Caco-2 (cell line): Measurements from ENCODE around the gene CDH12. TPM values are rescaled to one million over a fixed set of nuclear protein-coding genes. Genes with fewer than 3 reads are reported as not detected.

Source experiments
- BruUV-seq: library from RNA; stranded (reverse); fragments of 400-500 nt; replicated peaks from 2 replicates; lab custom pipeline; 2021; lab: Mats Ljungman, UMichigan
- CTCF ChIA-PET: fragments of 300-600 bp; sonication (Branson Sonifier 250); formaldehyde crosslinking; loops from one replicate; lab custom pipeline; 2022; ENCODE audit warnings: antibody characterized with exemption; lab: Charles Lee
- POLR2A ChIA-PET: fragments of 300-600 bp; sonication (Branson Sonifier 250); formaldehyde crosslinking; loops from one replicate; lab custom pipeline; 2022; ENCODE audit warnings: antibody characterized with exemption; lab: Charles Lee
- DNase-seq, 2 experiments: peaks; one replicate each; pipeline versions ENCODE4 v3.0.0 to v3.0.0-alpha.2; 2020 to 2022
- H3K27me3 ChIP-seq: replicated peaks from 2 replicates; pipeline ENCODE4 v1.6.0; 2011; ENCODE audit warnings: low read length; ENCODE audit not compliant: control insufficient read depth, insufficient read depth
- H3K36me3 ChIP-seq: 2 replicates; pipeline ENCODE4 v1.5.1; 2011; ENCODE audit warnings: low read length; ENCODE audit not compliant: control insufficient read depth, insufficient read depth
- H3K4me1 ChIP-seq: fragments of 250-450 bp; sonication (Bioruptor Pico); 2 replicates; pipeline ENCODE4 v1.5.1; 2020; ENCODE audit warnings: mild to moderate bottlenecking
- H3K4me3 ChIP-seq: 2 replicates; pipeline ENCODE4 v1.5.1; 2011; ENCODE audit warnings: low read depth, mild to moderate bottlenecking, control low read depth, low read length
- H3K9me3 ChIP-seq: fragments of 250-450 bp; sonication (Bioruptor Pico); 2 replicates; pipeline ENCODE4 v1.5.1; 2020; ENCODE audit warnings: mild to moderate bottlenecking, moderate library complexity
- H3K27ac Mint-ChIP-seq: one replicate; pipeline ENCODE4 v1.8.0; 2022; ENCODE audit warnings: mixed read lengths; ENCODE audit not compliant: unreplicated experiment
- H3K27me3 Mint-ChIP-seq: one replicate; pipeline ENCODE4 v1.8.0; 2022; ENCODE audit warnings: mixed read lengths; ENCODE audit not compliant: insufficient read depth, unreplicated experiment
- H3K36me3 Mint-ChIP-seq: one replicate; pipeline ENCODE4 v1.8.0; 2022; ENCODE audit warnings: mild to moderate bottlenecking, mixed read lengths; ENCODE audit not compliant: insufficient read depth, unreplicated experiment
- H3K4me1 Mint-ChIP-seq: one replicate; pipeline ENCODE4 v1.8.0; 2022; ENCODE audit warnings: low read depth, mixed read lengths; ENCODE audit not compliant: unreplicated experiment
- H3K4me3 Mint-ChIP-seq: one replicate; pipeline ENCODE4 v1.8.0; 2022; ENCODE audit warnings: mild to moderate bottlenecking, moderate library complexity, mixed read lengths; ENCODE audit not compliant: unreplicated experiment
- H3K9me3 Mint-ChIP-seq: one replicate; pipeline ENCODE4 v1.8.0; 2022; ENCODE audit warnings: mixed read lengths; ENCODE audit not compliant: unreplicated experiment
- intact Hi-C: fragments of 100-400 bp; cut with micrococcal nuclease; formaldehyde crosslinking; loops from one replicate; pipeline ENCODE4 v1.10.0; 2022; ENCODE audit not compliant: unreplicated experiment
- total RNA-seq: library from RNA; stranded (reverse); gene quantifications from 2 replicates; pipeline ENCODE4 v1.2.3, GENCODE V29; 2022
- TF ChIP-seq, protein P1 (sequence below), 2 experiments: fragments of 200-600 bp in 1 of 2; IDR thresholded peaks; 1 replicate in 1 of 2; 2 replicates in 1 of 2; pipeline versions ENCODE4 v1.5.1 to v1.8.0; 2011 to 2022; ENCODE audit warnings: antibody characterized with exemption in 1 of 2, control low read depth in 1 of 2, inconsistent platforms in 1 of 2, low read depth in 1 of 2, low read length in 1 of 2, mild to moderate bottlenecking in 1 of 2, moderate library complexity in 1 of 2; ENCODE audit not compliant: insufficient read depth in 1 of 2, severe bottlenecking in 1 of 2, unreplicated experiment in 1 of 2

Gene CDH12
- total RNA-seq, 1 experiment from 2014 or later, result not detected

DNA sequence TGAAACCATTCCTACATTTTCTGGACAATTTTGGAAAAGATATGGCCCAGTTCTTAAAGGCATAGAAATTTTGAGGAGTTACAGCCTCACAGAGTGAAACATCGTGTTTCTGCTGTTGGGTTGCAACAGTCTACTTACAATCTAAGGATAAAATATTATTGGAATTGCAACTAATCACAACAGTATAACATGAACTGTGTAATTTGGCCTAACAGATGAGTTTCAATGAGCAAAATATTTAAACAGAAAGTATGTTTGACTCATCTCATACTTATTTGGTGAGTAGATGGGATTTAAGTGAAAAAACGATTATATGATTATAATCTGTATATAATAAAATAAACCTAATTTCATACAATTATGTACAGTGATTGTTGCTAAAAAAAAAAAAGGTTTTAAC, 1061.8 kb downstream of the CDH12 start:
- Histone ChIP-seq H3K4me1 (peaks cover 7% of the 10 kb centered on the region), H3K4me3 (no peak overlapping the region), H3K36me3 (no peaks in the 10 kb centered on the region), H3K9me3 (no peaks in the 10 kb centered on the region), H3K27me3 (no peaks in the 10 kb centered on the region)
- Mint-ChIP-seq H3K27me3 (no peaks in the 10 kb centered on the region), H3K36me3 (no peaks in the 10 kb centered on the region), H3K4me3 (no peak overlapping the region), H3K27ac (no peak overlapping the region), H3K9me3 (no peaks in the 10 kb centered on the region), H3K4me1 (peaks cover 17% of the 10 kb centered on the region)
- intact Hi-C loops, result no loop called here
- TF ChIP-seq, protein P1, sequence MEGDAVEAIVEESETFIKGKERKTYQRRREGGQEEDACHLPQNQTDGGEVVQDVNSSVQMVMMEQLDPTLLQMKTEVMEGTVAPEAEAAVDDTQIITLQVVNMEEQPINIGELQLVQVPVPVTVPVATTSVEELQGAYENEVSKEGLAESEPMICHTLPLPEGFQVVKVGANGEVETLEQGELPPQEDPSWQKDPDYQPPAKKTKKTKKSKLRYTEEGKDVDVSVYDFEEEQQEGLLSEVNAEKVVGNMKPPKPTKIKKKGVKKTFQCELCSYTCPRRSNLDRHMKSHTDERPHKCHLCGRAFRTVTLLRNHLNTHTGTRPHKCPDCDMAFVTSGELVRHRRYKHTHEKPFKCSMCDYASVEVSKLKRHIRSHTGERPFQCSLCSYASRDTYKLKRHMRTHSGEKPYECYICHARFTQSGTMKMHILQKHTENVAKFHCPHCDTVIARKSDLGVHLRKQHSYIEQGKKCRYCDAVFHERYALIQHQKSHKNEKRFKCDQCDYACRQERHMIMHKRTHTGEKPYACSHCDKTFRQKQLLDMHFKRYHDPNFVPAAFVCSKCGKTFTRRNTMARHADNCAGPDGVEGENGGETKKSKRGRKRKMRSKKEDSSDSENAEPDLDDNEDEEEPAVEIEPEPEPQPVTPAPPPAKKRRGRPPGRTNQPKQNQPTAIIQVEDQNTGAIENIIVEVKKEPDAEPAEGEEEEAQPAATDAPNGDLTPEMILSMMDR (IDR thresholded peaks at IDR 0.05; ENCODE audit: insufficient read depth in 1 of 2, low read depth in 1 of 2, low read length in 1 of 2, severe bottlenecking in 1 of 2, unreplicated experiment in 1 of 2), result no peak
- ChIA-PET CTCF (no interaction called here), POLR2A (no interaction called here)
- BruUV-seq, result no TSS peak
- DNase-seq, result no peak

DNA sequence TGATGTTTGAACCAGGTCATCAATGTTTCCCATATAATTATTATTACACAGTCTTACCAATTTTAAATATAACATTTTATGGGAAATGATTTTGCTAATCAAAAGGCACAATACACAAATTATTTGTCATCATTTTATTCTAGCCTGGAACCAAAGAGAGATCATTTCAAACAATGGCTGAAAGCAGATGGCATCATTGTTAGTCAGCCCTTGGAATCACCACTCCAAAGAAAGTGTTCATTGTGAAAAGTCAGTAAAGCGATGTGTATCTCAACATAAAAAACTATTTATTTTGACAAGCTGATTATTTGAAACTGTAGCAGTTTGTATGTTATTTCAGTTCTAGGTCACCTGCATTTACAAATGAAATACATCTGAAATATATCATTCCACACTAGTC, 1068.7 kb downstream of the CDH12 start:
- DNase-seq, result no peak
- no peak overlapping the region for H3K27ac Mint-ChIP-seq
- H3K4me1 Mint-ChIP-seq, result no peaks in the 10 kb centered on the region
- no peak overlapping the region for H3K4me3 Mint-ChIP-seq
- POLR2A ChIA-PET, result no interaction called here
- no peaks in the 10 kb centered on the region for H3K27me3 Mint-ChIP-seq
- TF ChIP-seq, protein P1 (IDR thresholded peaks at IDR 0.05; ENCODE audit: insufficient read depth in 1 of 2, low read depth in 1 of 2, low read length in 1 of 2, severe bottlenecking in 1 of 2, unreplicated experiment in 1 of 2), result no peak
- intact Hi-C loops, result no loop called here
- CTCF ChIA-PET, result no interaction called here
- no peaks in the 10 kb centered on the region for H3K36me3 ChIP-seq
- no peaks in the 10 kb centered on the region for H3K9me3 ChIP-seq
- H3K4me1 ChIP-seq, result no peaks in the 10 kb centered on the region
- H3K36me3 Mint-ChIP-seq, result no peaks in the 10 kb centered on the region
- BruUV-seq, result no TSS peak
- H3K4me3 ChIP-seq, result no peak overlapping the region
- no peaks in the 10 kb centered on the region for H3K27me3 ChIP-seq
- no peaks in the 10 kb centered on the region for H3K9me3 Mint-ChIP-seq

DNA sequence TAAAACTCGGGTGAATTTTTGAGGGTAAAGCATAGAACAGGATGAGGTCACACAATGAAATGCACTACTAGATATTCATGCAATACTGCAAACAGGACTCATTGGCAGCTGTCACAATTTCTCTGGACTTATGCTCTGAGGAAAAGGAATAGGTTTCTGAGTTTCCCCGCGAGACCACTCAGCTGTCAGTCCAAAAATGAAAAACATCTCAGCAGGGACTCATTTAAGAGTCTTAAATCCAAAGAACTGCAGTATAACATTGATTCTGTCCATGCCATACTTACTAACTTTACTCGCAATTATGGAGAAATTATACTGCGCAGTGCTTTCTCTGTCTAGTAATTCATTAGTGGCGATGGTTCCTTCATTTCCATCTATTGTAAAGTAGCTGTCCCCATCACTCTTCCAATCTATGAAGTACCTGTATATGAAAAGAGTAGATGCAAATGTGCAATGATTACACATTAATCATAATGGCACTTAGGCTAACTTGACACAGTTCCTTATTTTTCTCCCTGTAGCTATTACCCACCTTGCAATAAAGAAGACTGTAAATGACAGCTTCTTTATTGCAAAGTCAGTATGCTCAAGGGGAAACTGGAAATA, 1070.0 kb downstream of the CDH12 start:
- Mint-ChIP-seq H3K4me1 (no peaks in the 10 kb centered on the region), H3K9me3 (no peaks in the 10 kb centered on the region), H3K27me3 (no peaks in the 10 kb centered on the region), H3K36me3 (no peaks in the 10 kb centered on the region), H3K27ac (no peak overlapping the region), H3K4me3 (no peak overlapping the region)
- no peaks in the 10 kb centered on the region for H3K4me1 ChIP-seq
- no peak overlapping the region for H3K4me3 ChIP-seq
- H3K9me3 ChIP-seq, result no peaks in the 10 kb centered on the region
- no TSS peak for BruUV-seq
- no peaks in the 10 kb centered on the region for H3K27me3 ChIP-seq
- H3K36me3 ChIP-seq, result no peaks in the 10 kb centered on the region
- ChIA-PET POLR2A (no interaction called here), CTCF (no interaction called here)
- TF ChIP-seq, protein P1 (IDR thresholded peaks at IDR 0.05; ENCODE audit: insufficient read depth in 1 of 2, low read depth in 1 of 2, low read length in 1 of 2, severe bottlenecking in 1 of 2, unreplicated experiment in 1 of 2), result no peak
- intact Hi-C loops, result no loop called here
- no peak for DNase-seq
